ENCODE measurements around the gene CCDC57.

Gene CCDC57

DNA sequence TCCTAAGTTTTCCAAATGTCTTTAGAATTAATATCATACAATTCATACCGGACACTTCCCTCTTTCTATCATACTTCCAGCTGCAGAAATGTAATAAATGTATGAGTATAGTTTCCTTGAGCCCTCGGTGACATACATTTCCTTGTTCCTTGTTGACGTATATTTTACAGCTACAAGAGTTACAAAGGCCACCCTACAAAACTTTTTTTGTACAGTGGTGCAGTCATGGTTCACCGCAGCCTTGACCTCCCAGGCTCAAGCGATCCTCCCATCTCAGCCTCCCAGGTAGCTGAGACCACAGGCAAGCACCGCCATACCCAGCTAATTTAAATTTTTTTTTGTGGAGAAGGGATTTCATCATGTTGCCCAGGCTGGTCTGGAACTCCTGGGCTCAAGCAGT lies 139.8 kb downstream of the CCDC57 start:
- in situ Hi-C loops (cut with MboI; ENCODE audit: low sequenced_read_pairs), result no loop called here

DNA sequence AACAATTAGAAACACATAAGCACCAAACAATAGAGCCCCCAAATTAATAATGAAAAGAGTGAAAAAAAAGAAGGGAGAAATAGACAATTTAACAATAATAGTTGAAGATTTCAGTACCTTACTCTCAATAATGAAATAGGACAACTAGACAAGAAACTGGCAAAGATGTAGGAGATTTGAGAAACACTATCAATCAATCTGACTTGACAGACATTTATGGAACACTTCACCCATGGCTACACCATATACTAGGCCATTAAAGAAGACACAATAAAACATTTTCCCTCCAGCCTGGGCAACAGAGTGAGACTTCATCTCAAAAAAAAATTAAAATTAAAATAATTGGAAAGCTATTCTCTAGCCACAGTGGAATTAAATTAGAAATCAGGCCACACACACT lies 142.0 kb downstream of the CCDC57 start:
- in situ Hi-C loops (cut with MboI; ENCODE audit: low sequenced_read_pairs), result no loop called here

DNA sequence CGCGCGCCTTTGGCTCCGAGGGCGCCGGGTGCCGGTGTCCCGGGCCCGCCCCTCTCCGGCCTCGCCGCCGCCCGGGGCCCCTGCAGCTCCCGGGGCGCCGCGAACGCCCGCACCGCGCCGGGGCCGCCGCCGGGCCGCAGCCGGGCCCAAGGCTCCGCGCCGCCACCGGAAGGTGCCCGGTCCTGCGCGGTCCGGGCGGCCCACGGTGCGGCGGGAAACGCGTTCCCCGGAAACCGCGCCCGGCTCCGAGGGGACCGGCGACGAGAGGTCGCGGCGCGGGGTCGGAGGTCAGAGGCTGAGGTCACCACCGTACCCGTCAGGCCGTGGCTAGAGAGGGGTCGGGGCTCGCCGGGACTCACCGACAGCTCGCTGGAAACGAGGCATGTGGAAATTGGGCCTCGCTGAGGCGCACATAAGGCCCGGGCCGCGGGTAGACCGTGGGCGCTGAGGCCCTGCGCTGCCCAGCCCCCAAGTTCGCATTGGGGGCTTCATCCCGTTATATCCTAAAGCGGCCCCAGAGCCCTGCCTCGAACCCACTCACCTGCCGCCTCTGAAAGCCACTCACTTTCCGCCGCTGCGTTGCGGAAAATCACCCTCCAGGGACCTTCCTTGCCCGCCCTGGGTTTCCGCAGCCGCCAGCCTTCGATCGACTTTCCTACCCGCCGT lies 146.9 kb downstream of the CCDC57 start, which contains the start of gene DUS1L:
TSS of gene DUS1L (minus strand) at position 167 of the 666 bp plus-strand sequence. CDS start 745 bp downstream, outside the sequence.
- in situ Hi-C loops (cut with MboI; ENCODE audit: low sequenced_read_pairs), result no loop called here

- in situ Hi-C loops (cut with MboI; ENCODE audit: low sequenced_read_pairs), result no loop called here
These were observed 147.4 kb downstream of the CCDC57 start for GRCh38 chr17:82065193-82065637.

DNA sequence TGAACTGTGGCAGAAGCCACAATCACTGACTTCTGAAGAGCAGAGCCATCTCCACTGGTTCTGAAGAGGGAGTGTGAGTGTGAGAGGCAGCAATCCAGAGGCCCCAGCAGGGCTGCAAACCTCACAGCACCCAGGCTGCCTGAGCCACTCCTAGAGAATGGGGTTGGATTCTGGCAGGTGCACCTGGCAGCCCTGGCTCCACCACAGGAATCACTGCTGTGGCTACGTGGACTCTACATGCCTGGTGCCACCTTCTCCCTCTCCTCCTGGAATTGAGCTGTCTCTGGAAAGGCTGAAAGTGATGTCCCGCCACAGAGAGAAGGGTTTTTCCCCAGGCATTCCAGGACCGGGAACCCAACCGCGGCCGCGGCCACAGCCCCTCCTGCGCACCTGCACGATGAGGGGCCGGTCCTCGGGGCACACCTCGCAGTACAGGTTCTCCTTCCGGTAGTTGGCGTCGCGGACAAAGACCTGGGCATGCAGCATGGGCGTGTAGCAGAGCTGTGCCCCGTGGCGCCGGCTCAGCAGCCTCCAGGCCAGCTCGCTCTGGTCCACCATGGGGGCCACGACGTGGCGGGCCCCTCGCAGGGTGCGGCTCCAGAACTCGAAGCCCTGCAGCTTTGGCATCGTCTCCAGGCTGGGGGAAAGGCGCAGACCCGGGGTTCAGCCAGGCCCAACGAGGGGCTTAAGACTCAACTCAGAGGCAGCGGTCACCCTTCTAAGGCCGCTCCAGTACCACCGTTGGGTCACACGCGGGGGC lies 148.0 kb downstream of the CCDC57 start:
- in situ Hi-C loops (cut with MboI; ENCODE audit: low sequenced_read_pairs), result no loop called here

- in situ Hi-C loops (cut with MboI; ENCODE audit: low sequenced_read_pairs), result no loop called here
These were observed 148.9 kb downstream of the CCDC57 start for GRCh38 chr17:82063424-82064415.

- in situ Hi-C loops (cut with MboI; ENCODE audit: low sequenced_read_pairs), result no loop called here
These were observed 149.7 kb downstream of the CCDC57 start for GRCh38 chr17:82062984-82063368.

DNA sequence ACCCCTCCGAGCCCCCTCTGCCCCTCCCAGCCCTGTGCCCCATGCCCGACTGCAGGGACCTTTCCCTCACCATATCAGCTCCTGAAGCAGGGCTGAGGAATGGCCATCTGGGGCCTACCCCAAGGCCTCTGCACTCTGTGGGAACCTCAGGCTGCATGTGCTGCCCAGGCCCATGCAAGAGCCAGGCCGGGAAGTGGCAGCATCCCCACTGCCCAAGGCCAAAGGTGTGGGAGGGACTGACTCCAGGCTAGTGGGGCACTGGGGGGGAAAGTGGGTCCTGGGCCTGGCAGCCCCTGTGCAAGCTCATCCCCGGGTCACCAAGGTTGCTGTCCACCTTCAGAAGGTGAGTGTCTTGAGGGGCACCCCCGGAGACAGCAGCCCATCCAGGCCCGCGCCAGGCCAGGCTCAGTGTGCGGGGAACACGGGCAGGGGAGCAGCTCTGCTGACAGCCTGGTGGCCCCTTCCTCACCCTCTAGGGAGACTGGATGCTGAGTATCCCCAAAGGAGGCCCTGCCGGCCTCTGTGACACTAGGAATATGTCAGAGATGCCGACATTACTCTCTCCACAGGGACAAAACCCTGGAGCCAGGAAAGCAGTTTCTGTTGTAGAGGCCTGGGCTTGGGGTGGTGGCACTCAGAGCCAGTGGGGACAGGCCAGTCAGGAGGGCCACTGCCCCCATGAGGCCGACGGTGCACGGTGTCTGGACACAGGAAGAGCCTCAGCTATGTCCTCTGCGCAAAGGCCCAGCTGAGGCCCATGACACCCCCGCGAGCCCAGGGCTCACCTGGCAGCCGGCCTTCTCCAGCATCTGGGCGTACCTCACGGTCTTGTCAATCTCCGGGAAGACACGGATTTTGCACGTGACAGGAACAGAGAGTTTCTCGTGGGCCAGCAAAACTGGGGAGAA lies 150.3 kb downstream of the CCDC57 start:
- in situ Hi-C loops (cut with MboI; ENCODE audit: low sequenced_read_pairs), result no loop called here

DNA sequence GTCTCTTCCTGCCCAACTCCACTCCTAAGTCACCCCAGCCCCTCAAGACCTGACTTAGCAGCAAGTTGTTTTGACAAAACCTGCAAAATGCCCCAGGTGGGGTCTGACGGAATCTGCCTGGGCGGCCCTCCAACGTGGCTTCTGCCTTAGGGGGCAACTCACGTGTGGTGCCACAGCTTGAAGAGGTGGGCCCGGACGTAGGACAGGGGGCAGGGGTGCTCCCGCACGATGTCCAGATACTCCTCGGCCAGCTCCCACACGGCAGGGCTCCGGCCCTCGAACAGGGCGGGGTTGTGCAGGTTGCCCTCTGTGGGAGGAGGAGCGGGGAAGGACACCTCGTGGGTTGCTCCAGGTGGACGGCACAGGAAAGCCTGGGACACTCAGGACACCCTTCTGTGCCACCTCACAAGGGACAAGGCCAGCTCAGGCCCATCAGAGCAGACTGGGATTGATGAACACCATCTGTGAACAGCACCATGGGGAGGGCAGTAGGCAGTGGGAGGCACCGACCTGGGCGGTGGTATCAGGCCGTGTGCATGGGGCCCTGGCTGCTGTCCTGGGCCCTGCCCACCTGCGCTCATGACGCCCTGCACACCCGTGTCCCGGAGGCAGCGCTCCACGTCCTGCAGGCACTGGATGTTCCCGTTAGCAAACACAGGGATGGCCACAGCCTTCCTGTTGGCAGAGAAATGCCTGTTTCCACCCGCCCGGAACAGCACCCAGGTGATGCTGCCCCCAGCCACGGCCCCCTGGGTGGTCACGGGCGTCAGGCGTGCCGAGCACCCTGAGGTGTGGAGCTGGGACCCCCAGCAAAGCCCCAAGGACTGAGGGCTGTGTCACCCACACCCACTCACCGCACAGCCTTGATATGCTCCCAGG lies 151.4 kb downstream of the CCDC57 start:
- in situ Hi-C loops (cut with MboI; ENCODE audit: low sequenced_read_pairs), result no loop called here

DNA sequence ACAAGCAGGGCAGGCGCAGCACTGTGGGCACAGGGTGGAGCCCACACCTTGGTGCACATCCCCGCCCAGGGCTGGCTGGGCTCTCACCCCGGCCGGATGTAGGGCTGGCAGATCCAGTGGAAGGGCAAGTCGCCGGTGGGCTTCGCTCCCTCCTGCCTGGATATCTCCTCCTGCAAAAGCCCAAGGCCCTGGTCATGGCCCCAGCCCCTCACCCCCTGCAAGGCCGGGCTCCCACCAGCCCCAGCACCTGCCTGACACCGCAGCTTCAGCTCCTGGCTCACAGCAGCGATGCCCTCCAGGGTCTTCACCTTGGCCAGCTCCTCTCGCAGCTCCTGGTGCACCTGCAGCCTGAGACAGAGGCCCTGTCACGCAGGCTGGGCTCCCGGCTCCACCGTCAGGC lies 152.0 kb downstream of the CCDC57 start:
- in situ Hi-C loops (cut with MboI; ENCODE audit: low sequenced_read_pairs), result no loop called here

GRCh38 chr17:82060001-82060380 lies 152.7 kb downstream of the CCDC57 start:
- in situ Hi-C loops (cut with MboI; ENCODE audit: low sequenced_read_pairs), result no loop called here

GRCh38 chr17:82059272-82060000 lies 153.2 kb downstream of the CCDC57 start:
- in situ Hi-C loops (cut with MboI; ENCODE audit: low sequenced_read_pairs), result no loop called here

DNA sequence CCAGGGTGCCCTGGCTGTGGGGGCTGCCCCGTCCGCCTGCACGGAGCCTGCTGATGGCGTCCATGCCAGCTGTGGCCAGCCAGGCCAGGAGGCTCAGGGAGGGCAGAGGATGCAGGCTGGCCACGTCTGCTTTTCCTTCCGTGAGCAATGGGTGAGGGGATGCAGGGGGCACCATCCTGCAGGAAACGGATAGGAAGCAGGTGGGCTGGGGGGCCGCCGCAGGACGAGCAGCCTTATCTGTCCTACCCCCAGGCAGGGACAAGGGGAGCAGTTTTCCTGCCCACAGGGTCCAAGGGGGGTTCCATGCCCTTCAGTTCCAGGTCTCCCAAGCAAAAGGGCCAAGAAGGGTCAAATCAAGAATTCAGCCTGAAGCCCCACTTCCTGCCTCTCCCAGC lies 153.8 kb downstream of the CCDC57 start:
- in situ Hi-C loops (cut with MboI; ENCODE audit: low sequenced_read_pairs), result no loop called here

DNA sequence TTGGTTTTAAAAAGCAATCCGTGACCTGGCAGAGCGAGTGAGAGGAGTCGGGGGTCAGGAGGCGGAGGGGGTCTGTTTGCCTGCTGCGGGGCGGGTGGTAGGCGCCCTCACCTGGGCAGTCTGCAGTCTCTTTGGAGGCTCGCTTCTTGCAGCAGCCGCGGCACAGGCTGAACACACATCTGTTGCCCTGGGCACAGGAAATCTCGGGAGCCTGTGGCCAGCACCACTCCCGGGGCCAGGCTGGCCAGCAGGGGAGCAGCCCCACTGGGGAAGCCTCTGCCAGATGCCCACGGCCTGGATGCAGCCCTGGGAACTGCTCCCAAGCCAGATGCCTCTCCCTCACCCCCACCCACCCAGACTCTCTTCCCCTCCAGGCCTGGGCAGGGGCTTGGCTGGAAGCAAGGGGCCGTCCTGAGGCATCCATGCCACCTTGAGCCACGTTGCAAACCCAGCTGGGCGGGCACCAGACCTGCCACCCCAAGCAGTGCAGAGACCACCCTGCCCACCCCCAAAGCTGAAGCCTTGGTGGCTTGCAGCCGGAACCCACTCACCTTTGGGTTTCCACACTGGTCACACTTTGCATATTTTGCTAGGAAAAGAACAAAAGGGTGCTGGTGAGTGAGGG lies 154.3 kb downstream of the CCDC57 start:
- in situ Hi-C loops (cut with MboI; ENCODE audit: low sequenced_read_pairs), result no loop called here

GRCh38 chr17:82056729-82057621 lies 155.7 kb downstream of the CCDC57 start:
- in situ Hi-C loops (cut with MboI; ENCODE audit: low sequenced_read_pairs), result no loop called here

DNA sequence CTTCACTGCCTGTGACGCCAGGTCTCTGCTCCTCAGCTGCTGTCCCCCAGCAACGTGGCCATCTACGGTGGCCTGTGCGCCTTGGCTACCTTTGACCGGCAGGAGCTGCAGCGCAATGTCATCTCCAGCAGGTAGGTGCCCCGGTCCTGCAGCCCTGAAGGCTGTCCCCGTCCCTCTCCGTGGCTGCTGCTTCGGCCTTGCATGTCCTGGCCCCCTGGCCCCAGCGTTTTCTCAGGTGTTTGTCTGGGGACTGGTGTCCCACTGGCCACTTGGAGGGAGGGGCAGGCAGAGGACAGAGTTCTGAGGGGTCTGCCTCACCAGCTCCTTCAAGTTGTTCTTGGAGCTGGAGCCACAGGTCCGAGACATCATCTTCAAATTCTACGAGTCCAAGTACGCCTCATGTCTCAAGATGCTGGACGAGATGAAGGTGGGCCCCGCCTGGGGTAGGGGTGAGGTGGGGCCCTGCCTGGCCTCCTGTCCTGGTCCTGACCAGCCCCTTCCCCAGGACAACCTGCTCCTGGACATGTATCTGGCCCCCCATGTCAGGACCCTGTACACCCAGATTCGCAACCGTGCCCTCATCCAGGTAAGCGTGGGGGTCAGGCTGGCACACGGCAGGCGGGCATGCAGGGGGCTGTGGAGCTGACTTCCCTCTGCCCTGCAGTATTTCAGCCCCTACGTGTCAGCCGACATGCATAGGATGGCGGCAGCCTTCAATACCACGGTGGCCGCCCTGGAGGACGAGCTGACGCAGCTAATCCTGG lies 156.5 kb downstream of the CCDC57 start:
- in situ Hi-C loops (cut with MboI; ENCODE audit: low sequenced_read_pairs), result no loop called here
